ENCODE data around the gene OR5L2. TPM values are rescaled to one million over a fixed set of nuclear protein-coding genes. Genes with fewer than 3 reads are reported as not detected.
"Not testable (repeated sequence)": the region's sequence is repeated elsewhere in the genome, so short reads cannot be mapped to it uniquely, and the experiment has no call there.

Gene OR5L2
- total RNA-seq, 1 experiment from 2014 or later, result not detected

GRCh38 chr11:55849037-55849436 is 22.0 kb downstream of the OR5L2 start:
- BruUV-seq (replicated peaks), result no TSS peak
- Histone ChIP-seq H3K9me2 (ENCODE audit: insufficient read depth) (no peaks in the 10 kb centered on the region; the same call in 1 of the 2 replicates), H3K9me3 (ENCODE audit: insufficient read depth, low read depth) (no peaks in the 10 kb centered on the region; the same call in 1 of the 2 replicates), H3F3A (ENCODE audit: insufficient read depth, low read depth) (no peaks in the 10 kb centered on the region), H3K4me2 (no peak overlapping the region), H3K4me3 (no peak overlapping the region), H3K36me3 (ENCODE audit: low read depth) (no peaks in the 10 kb centered on the region), H3K27ac (no peak overlapping the region), H2AFZ (no peak overlapping the region), H3K4me1 (replicated peaks; ENCODE audit: insufficient read depth) (no peaks in the 10 kb centered on the region), H3K79me2 (ENCODE audit: low read depth) (no peaks in the 10 kb centered on the region), H3K27me3 (ENCODE audit: insufficient read depth, low read depth) (no peaks in the 10 kb centered on the region), H4K20me1 (ENCODE audit: insufficient read depth) (no peaks in the 10 kb centered on the region)
- ChIA-PET POLR2A (ENCODE audit: unreplicated experiment) (no interaction called here), CTCF (no interaction called here)
- no peak for DNase-seq
- TF ChIP-seq EZH2 (IDR thresholded peaks at IDR 0.05; ENCODE audit: low read depth) (no peak), CTCF (conservative IDR thresholded peaks at IDR 0.05) (no peak)
- intact Hi-C loops (cut with micrococcal nuclease; ENCODE audit: unreplicated experiment), result no loop called here

- H2AFZ ChIP-seq, result no peak overlapping the region
- H3F3A ChIP-seq (ENCODE audit: insufficient read depth, low read depth), result no peaks in the 10 kb centered on the region
- CTCF ChIA-PET, result no interaction called here
- POLR2A ChIA-PET (ENCODE audit: unreplicated experiment), result no interaction called here
- H3K79me2 ChIP-seq (ENCODE audit: low read depth), result no peaks in the 10 kb centered on the region
- H3K4me2 ChIP-seq, result no peak overlapping the region
- H3K36me3 ChIP-seq (ENCODE audit: low read depth), result no peaks in the 10 kb centered on the region
- no peaks in the 10 kb centered on the region for H4K20me1 ChIP-seq (ENCODE audit: insufficient read depth)
- no peak for TF ChIP-seq EZH2 (IDR thresholded peaks at IDR 0.05; ENCODE audit: low read depth)
- TF ChIP-seq CTCF (conservative IDR thresholded peaks at IDR 0.05), result no peak
- no peak overlapping the region for H3K27ac ChIP-seq
- no peaks in the 10 kb centered on the region for H3K4me1 ChIP-seq (replicated peaks; ENCODE audit: insufficient read depth)
- no peaks in the 10 kb centered on the region; the same call in 1 of the 2 replicates for H3K9me3 ChIP-seq (ENCODE audit: insufficient read depth, low read depth)
- no peak overlapping the region for H3K4me3 ChIP-seq
- H3K27me3 ChIP-seq (ENCODE audit: insufficient read depth, low read depth), result 0 out of 2 replicates have a peak, but pooled peaks cover 3% of the 10 kb centered on the region
- no peaks in the 10 kb centered on the region; the same call in 1 of the 2 replicates for H3K9me2 ChIP-seq (ENCODE audit: insufficient read depth)
- no peak for DNase-seq
- BruUV-seq (replicated peaks), result no TSS peak
- intact Hi-C loops (cut with micrococcal nuclease; ENCODE audit: unreplicated experiment), result no loop called here
Observed at GRCh38 chr11:55852141-55852540, 25.1 kb downstream of the OR5L2 start.

- Histone ChIP-seq H3K4me3 (no peak overlapping the region), H3K79me2 (ENCODE audit: low read depth) (no peaks in the 10 kb centered on the region), H3K4me1 (replicated peaks; ENCODE audit: insufficient read depth) (no peaks in the 10 kb centered on the region), H2AFZ (no peak overlapping the region), H3K9me3 (ENCODE audit: insufficient read depth, low read depth) (no peaks in the 10 kb centered on the region; the same call in 1 of the 2 replicates), H3K4me2 (no peak overlapping the region), H3K36me3 (ENCODE audit: low read depth) (no peaks in the 10 kb centered on the region), H3K9me2 (ENCODE audit: insufficient read depth) (no peaks in the 10 kb centered on the region; the same call in 1 of the 2 replicates), H3F3A (ENCODE audit: insufficient read depth, low read depth) (no peaks in the 10 kb centered on the region), H3K27me3 (ENCODE audit: insufficient read depth, low read depth) (0 out of 2 replicates have a peak, but pooled peaks cover 4% of the 10 kb centered on the region), H3K27ac (no peak overlapping the region), H4K20me1 (ENCODE audit: insufficient read depth) (no peaks in the 10 kb centered on the region)
- POLR2A ChIA-PET (ENCODE audit: unreplicated experiment), result no interaction called here
- BruUV-seq (replicated peaks), result no TSS peak
- CTCF ChIA-PET, result no interaction called here
- no peak for DNase-seq
- intact Hi-C loops (cut with micrococcal nuclease; ENCODE audit: unreplicated experiment), result no loop called here
- TF ChIP-seq EZH2 (IDR thresholded peaks at IDR 0.05; ENCODE audit: low read depth) (no peak), CTCF (conservative IDR thresholded peaks at IDR 0.05) (no peak)
Observed at GRCh38 chr11:55854704-55855103, 27.7 kb downstream of the OR5L2 start.

- H3K9me3 ChIP-seq (ENCODE audit: insufficient read depth, low read depth); CTCF ChIA-PET; H3K4me1 ChIP-seq (replicated peaks; ENCODE audit: insufficient read depth); H3K36me3 ChIP-seq (ENCODE audit: low read depth); BruUV-seq (replicated peaks); DNase-seq; H3K27ac ChIP-seq; H3K4me2 ChIP-seq; intact Hi-C loops (cut with micrococcal nuclease; ENCODE audit: unreplicated experiment); H2AFZ ChIP-seq; H3K4me3 ChIP-seq; H3K27me3 ChIP-seq (ENCODE audit: insufficient read depth, low read depth); H3K9me2 ChIP-seq (ENCODE audit: insufficient read depth); POLR2A ChIA-PET (ENCODE audit: unreplicated experiment); H4K20me1 ChIP-seq (ENCODE audit: insufficient read depth); H3F3A ChIP-seq (ENCODE audit: insufficient read depth, low read depth); H3K79me2 ChIP-seq (ENCODE audit: low read depth): not testable (repeated sequence)
Observed at GRCh38 chr11:55867354-55867753, 40.3 kb downstream of the OR5L2 start.

GRCh38 chr11:55872731-55873130 is 45.7 kb downstream of the OR5L2 start:
- H3K27ac ChIP-seq; H3K9me3 ChIP-seq (ENCODE audit: insufficient read depth, low read depth); H4K20me1 ChIP-seq (ENCODE audit: insufficient read depth); H3K4me3 ChIP-seq; H2AFZ ChIP-seq; H3K9me2 ChIP-seq (ENCODE audit: insufficient read depth); H3K79me2 ChIP-seq (ENCODE audit: low read depth); H3F3A ChIP-seq (ENCODE audit: insufficient read depth, low read depth); BruUV-seq (replicated peaks); CTCF ChIA-PET; H3K36me3 ChIP-seq (ENCODE audit: low read depth); H3K27me3 ChIP-seq (ENCODE audit: insufficient read depth, low read depth); intact Hi-C loops (cut with micrococcal nuclease; ENCODE audit: unreplicated experiment); DNase-seq; H3K4me2 ChIP-seq; H3K4me1 ChIP-seq (replicated peaks; ENCODE audit: insufficient read depth); POLR2A ChIA-PET (ENCODE audit: unreplicated experiment): not testable (repeated sequence)
